ENCODE measurements around the gene RTN4RL2.
A peak's percentile ranks its signal among the peaks of the same experiment; 100 is the strongest.

The RTN4RL2 gene

GRCh38 chr11:57467508-57468157, 7.3 kb downstream of the RTN4RL2 start:
- no peak overlapping the region for H3K4me3 ChIP-seq (ENCODE audit: control insufficient read depth in 1 of 7, extremely low read depth in 1 of 7, insufficient read depth in 4 of 7, low read depth in 2 of 7, low read length in 6 of 7)
- ChIA-PET CTCF (interaction anchor here (1.0 to 2.3 kb wide), 3 partner anchors 9 to 59 kb away, joined by 5 to 7 read pairs (median 5); no protein-coding TSS in a partner anchor), POLR2A (no interaction called here)
- no peaks in the 10 kb centered on the region for H3K4me1 ChIP-seq (ENCODE audit: control extremely low read depth in 1 of 4, control insufficient read depth in 4 of 4, insufficient read depth in 4 of 4, low read length in 3 of 4)
- DNase-seq: no peak
- no peaks in the 10 kb centered on the region for H3K27me3 ChIP-seq (replicated peaks in 2 of 5; ENCODE audit: control insufficient read depth in 4 of 5, insufficient read depth in 5 of 5, low read length in 4 of 5)
- H3K27ac ChIP-seq (ENCODE audit: insufficient read depth in 1 of 2, low read depth in 1 of 2, low read length in 2 of 2, poor library complexity in 1 of 2, severe bottlenecking in 2 of 2): no peak overlapping the region
- H3K9me3 ChIP-seq (ENCODE audit: control extremely low read depth in 1 of 5, control insufficient read depth in 4 of 5, insufficient read depth in 2 of 5, low read depth in 1 of 5, low read length in 4 of 5): no peaks in the 10 kb centered on the region
- WGBS (ENCODE audit: insufficient coverage): 94% methylated on average over 22 of the region's 23 CpGs
- H3K36me3 ChIP-seq (ENCODE audit: control insufficient read depth in 4 of 4, insufficient read depth in 4 of 4, low read length in 3 of 4): no peaks in the 10 kb centered on the region

DNA sequence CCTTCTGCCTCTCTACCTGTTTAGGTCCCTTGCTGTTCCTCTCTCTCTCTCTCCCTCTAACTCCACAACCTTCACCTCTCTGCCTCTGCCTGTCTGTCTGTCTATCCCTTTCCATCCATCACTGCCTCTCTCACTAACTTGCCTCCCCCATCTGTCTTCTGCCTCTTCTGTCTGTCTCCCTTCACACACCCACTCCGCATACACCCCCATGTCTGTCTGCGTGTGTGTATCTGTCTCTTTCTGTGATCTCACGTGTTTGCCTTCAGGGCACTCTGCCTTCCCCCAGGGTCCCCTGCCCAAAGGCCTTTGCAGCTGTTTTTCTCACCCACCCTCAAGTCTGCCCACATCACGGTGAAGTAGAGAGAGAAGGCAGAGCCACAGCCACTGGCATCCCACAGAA, 7.9 kb downstream of the RTN4RL2 start:
- DNase-seq: no peak
- no peaks in the 10 kb centered on the region for H3K36me3 ChIP-seq (ENCODE audit: control insufficient read depth in 4 of 4, insufficient read depth in 4 of 4, low read length in 3 of 4)
- H3K9me3 ChIP-seq (ENCODE audit: control extremely low read depth in 1 of 5, control insufficient read depth in 4 of 5, insufficient read depth in 2 of 5, low read depth in 1 of 5, low read length in 4 of 5): no peaks in the 10 kb centered on the region
- POLR2A ChIA-PET: no interaction called here
- peaks cover 0 to 4% (median 1%) of the 10 kb centered on the region in 4 experiments for H3K4me1 ChIP-seq (ENCODE audit: control extremely low read depth in 1 of 4, control insufficient read depth in 4 of 4, insufficient read depth in 4 of 4, low read length in 3 of 4)
- CTCF ChIA-PET: interaction anchor here (1.2 to 2.3 kb wide), 2 partner anchors 10 to 58 kb away, joined by 5 to 7 read pairs; no protein-coding TSS in a partner anchor
- WGBS (ENCODE audit: insufficient coverage): 100% methylated on average over 4 of the region's 4 CpGs
- H3K27ac ChIP-seq (ENCODE audit: insufficient read depth in 1 of 2, low read depth in 1 of 2, low read length in 2 of 2, poor library complexity in 1 of 2, severe bottlenecking in 2 of 2): no peak overlapping the region
- no peak overlapping the region for H3K4me3 ChIP-seq (ENCODE audit: control insufficient read depth in 1 of 7, extremely low read depth in 1 of 7, insufficient read depth in 4 of 7, low read depth in 2 of 7, low read length in 6 of 7)
- no peaks in the 10 kb centered on the region for H3K27me3 ChIP-seq (replicated peaks in 2 of 5; ENCODE audit: control insufficient read depth in 4 of 5, insufficient read depth in 5 of 5, low read length in 4 of 5)

DNA sequence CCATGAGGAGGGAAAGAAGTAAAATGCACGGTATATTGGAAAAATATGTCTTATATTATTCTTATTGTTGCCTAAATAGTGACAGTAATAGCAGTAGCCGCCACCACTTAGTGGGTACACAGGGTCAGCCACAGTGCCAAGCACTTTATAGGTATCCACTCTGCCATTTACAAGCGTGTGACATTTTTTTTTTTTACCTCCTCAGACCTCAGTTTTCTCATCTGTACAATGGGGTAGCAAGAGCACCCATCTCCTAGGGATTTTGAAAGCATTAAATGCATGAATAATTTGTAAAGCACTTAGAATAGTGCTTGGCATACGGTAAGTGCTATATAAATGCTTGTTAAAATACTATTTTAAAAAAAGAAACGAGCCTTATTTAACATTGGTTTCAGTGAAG, 8.9 kb downstream of the RTN4RL2 start:
- no peak overlapping the region for H3K4me3 ChIP-seq (ENCODE audit: control insufficient read depth in 1 of 7, extremely low read depth in 1 of 7, insufficient read depth in 4 of 7, low read depth in 2 of 7, low read length in 6 of 7)
- ChIA-PET CTCF (interaction anchor here (1.0 to 2.3 kb wide), 2 partner anchors 8 to 11 kb away, joined by 3 to 7 read pairs; partner anchors contain the start of gene RTN4RL2), POLR2A (no interaction called here)
- DNase-seq: no peak
- no peaks in the 10 kb centered on the region for H3K27me3 ChIP-seq (replicated peaks in 2 of 5; ENCODE audit: control insufficient read depth in 4 of 5, insufficient read depth in 5 of 5, low read length in 4 of 5)
- no peaks in the 10 kb centered on the region for H3K36me3 ChIP-seq (ENCODE audit: control insufficient read depth in 4 of 4, insufficient read depth in 4 of 4, low read length in 3 of 4)
- H3K27ac ChIP-seq (ENCODE audit: insufficient read depth in 1 of 2, low read depth in 1 of 2, low read length in 2 of 2, poor library complexity in 1 of 2, severe bottlenecking in 2 of 2): no peak overlapping the region
- no peaks in the 10 kb centered on the region for H3K9me3 ChIP-seq (ENCODE audit: control extremely low read depth in 1 of 5, control insufficient read depth in 4 of 5, insufficient read depth in 2 of 5, low read depth in 1 of 5, low read length in 4 of 5)
- H3K4me1 ChIP-seq (ENCODE audit: control extremely low read depth in 1 of 4, control insufficient read depth in 4 of 4, insufficient read depth in 4 of 4, low read length in 3 of 4): peaks cover 0 to 14% (median 10%) of the 10 kb centered on the region in 4 experiments
- WGBS (ENCODE audit: insufficient coverage): 100% methylated on average over 1 of the region's 5 CpGs

DNA sequence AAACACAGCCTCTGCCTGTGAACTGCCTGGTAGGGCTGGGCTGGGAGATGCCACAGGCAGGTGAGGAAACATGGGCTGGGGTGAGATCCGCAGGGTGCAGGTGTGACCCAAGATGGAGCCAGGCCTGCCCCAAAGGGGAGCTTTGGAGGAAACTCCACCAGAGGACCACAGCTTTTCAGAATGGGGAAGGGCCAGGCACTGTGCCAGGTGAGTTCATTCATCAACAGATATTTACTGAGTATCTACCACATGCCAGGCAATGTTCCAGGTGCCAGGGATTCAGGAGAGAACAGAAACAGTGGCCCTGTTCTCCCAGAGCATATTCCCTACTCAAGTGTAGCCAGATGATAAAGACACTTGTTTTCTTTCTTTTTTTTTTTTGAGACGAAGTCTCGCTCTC, 11.2 kb downstream of the RTN4RL2 start:
- ChIA-PET CTCF (interaction anchor here (1.5 to 4.3 kb wide), 5 partner anchors 9 to 55 kb away, joined by 5 to 85 read pairs (median 9); partner anchors contain the start of gene RTN4RL2), POLR2A (no interaction called here)
- no peaks in the 10 kb centered on the region for H3K27me3 ChIP-seq (replicated peaks in 2 of 5; ENCODE audit: control insufficient read depth in 4 of 5, insufficient read depth in 5 of 5, low read length in 4 of 5)
- H3K4me1 ChIP-seq (ENCODE audit: control extremely low read depth in 1 of 4, control insufficient read depth in 4 of 4, insufficient read depth in 4 of 4, low read length in 3 of 4): peaks cover 7 to 36% (median 33%) of the 10 kb centered on the region in 4 experiments
- no CpG with 5 or more reads among the region's 3 CpGs for WGBS (ENCODE audit: insufficient coverage)
- H3K4me3 ChIP-seq (ENCODE audit: control insufficient read depth in 1 of 7, extremely low read depth in 1 of 7, insufficient read depth in 4 of 7, low read depth in 2 of 7, low read length in 6 of 7): no peak overlapping the region
- no peaks in the 10 kb centered on the region for H3K9me3 ChIP-seq (ENCODE audit: control extremely low read depth in 1 of 5, control insufficient read depth in 4 of 5, insufficient read depth in 2 of 5, low read depth in 1 of 5, low read length in 4 of 5)
- no peaks in the 10 kb centered on the region for H3K36me3 ChIP-seq (ENCODE audit: control insufficient read depth in 4 of 4, insufficient read depth in 4 of 4, low read length in 3 of 4)
- H3K27ac ChIP-seq (ENCODE audit: insufficient read depth in 1 of 2, low read depth in 1 of 2, low read length in 2 of 2, poor library complexity in 1 of 2, severe bottlenecking in 2 of 2): no peak overlapping the region
- no peak for DNase-seq

DNA sequence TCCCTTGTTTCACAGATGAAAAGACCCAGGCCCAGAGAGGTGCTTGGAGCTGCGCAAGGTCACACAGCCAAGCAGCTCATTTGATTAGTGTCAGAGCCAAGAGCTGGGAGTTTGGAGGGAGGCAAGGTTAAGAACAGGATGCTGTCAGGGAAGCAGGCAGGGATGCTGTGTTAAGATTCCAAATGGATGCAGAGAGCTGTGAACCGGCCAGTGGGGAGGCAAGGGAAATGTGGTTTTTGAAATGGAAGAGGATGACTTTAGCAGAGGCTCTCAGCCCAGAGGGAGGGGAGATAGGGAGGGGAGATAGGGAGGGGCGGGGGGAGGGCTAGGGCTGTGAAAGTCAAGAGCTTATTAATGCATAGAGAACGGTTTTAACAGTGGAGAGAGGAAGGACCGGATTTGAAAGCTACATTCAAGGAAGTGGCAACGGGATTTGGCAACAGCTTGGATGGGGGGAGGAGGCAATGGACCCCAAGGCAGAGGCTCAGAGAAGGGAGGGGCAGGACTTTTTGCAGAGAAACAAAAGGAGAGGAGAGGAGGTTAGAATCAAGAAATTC, 13.0 kb downstream of the RTN4RL2 start:
- H3K27ac ChIP-seq (ENCODE audit: insufficient read depth in 1 of 2, low read depth in 1 of 2, low read length in 2 of 2, poor library complexity in 1 of 2, severe bottlenecking in 2 of 2): no peak overlapping the region
- peak overlapping the region in 2 of 7 experiments; percentile 1 for H3K4me3 ChIP-seq (ENCODE audit: control insufficient read depth in 1 of 7, extremely low read depth in 1 of 7, insufficient read depth in 4 of 7, low read depth in 2 of 7, low read length in 6 of 7)
- H3K27me3 ChIP-seq (replicated peaks in 2 of 5; ENCODE audit: control insufficient read depth in 4 of 5, insufficient read depth in 5 of 5, low read length in 4 of 5): no peaks in the 10 kb centered on the region
- DNase-seq: peak in 2 of 3 donors; percentile 63 to 67
- H3K9me3 ChIP-seq (ENCODE audit: control extremely low read depth in 1 of 5, control insufficient read depth in 4 of 5, insufficient read depth in 2 of 5, low read depth in 1 of 5, low read length in 4 of 5): no peaks in the 10 kb centered on the region
- ChIA-PET POLR2A (interaction anchor here (1.0 kb wide), 1 partner anchor 15 kb away, joined by 4 read pairs; no protein-coding TSS in a partner anchor), CTCF (interaction anchor here (0.9 to 4.3 kb wide), 17 partner anchors 11 to 130 kb away, joined by 3 to 85 read pairs (median 4); partner anchors contain the start of genes RTN4RL2 and SLC43A1)
- 0% methylated on average over 3 of the region's 6 CpGs for WGBS (ENCODE audit: insufficient coverage)
- H3K4me1 ChIP-seq (ENCODE audit: control extremely low read depth in 1 of 4, control insufficient read depth in 4 of 4, insufficient read depth in 4 of 4, low read length in 3 of 4): peaks cover 7 to 43% (median 39%) of the 10 kb centered on the region in 4 experiments
- H3K36me3 ChIP-seq (ENCODE audit: control insufficient read depth in 4 of 4, insufficient read depth in 4 of 4, low read length in 3 of 4): no peaks in the 10 kb centered on the region

DNA sequence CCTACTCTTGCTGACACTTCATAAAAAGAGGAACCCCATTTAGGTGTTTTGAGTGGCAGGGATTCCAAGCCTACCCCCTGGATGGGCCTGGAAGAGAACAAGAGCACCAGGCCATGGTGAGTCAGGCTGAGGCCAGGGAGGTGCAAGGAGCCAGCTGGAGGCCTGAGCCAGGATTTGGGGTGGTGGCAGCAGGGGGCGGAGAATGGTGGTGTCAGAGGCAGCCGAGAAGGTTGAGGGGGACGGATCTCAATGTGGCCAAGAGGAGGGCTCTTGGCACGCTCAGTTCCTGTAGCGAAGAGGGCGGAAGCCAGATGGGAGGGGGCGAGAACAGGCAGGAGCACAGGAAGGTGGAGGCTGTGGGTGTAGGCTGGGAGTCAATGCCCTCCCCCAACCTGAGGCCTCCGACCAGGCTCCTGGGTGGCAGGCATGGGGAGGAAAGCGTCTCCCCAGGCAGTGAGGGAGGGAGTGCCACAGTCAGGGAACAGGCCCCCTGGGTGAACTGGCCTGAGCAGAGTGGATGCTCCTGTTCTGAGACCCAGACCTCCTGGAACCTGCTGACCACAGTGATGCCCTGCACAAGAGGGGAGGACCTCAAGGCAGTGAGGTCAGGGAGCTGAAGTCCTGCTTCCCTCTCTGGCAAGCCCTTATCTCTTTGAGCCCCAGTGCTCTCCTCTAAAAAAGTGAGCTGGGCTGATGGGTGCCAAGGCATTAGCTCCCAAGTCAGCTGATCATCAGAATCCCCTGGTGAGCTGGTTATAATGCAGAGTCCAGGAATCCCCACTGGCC, 13.9 kb downstream of the RTN4RL2 start:
- H3K27ac ChIP-seq (ENCODE audit: insufficient read depth in 1 of 2, low read depth in 1 of 2, low read length in 2 of 2, poor library complexity in 1 of 2, severe bottlenecking in 2 of 2): peak overlapping the region in 1 of 2 experiments; percentile 30
- no peaks in the 10 kb centered on the region for H3K27me3 ChIP-seq (replicated peaks in 2 of 5; ENCODE audit: control insufficient read depth in 4 of 5, insufficient read depth in 5 of 5, low read length in 4 of 5)
- peaks cover 7 to 44% (median 39%) of the 10 kb centered on the region in 4 experiments for H3K4me1 ChIP-seq (ENCODE audit: control extremely low read depth in 1 of 4, control insufficient read depth in 4 of 4, insufficient read depth in 4 of 4, low read length in 3 of 4)
- H3K4me3 ChIP-seq (ENCODE audit: control insufficient read depth in 1 of 7, extremely low read depth in 1 of 7, insufficient read depth in 4 of 7, low read depth in 2 of 7, low read length in 6 of 7): peak overlapping the region in 4 of 7 experiments; percentile 32 to 57 (median 50)
- CTCF ChIA-PET: interaction anchor here (0.8 to 4.3 kb wide), 10 partner anchors 8 to 125 kb away, joined by 3 to 85 read pairs (median 4); partner anchors contain the start of gene RTN4RL2
- no peaks in the 10 kb centered on the region for H3K36me3 ChIP-seq (ENCODE audit: control insufficient read depth in 4 of 4, insufficient read depth in 4 of 4, low read length in 3 of 4)
- peak; percentile 73 to 90 (median 89) for DNase-seq
- H3K9me3 ChIP-seq (ENCODE audit: control extremely low read depth in 1 of 5, control insufficient read depth in 4 of 5, insufficient read depth in 2 of 5, low read depth in 1 of 5, low read length in 4 of 5): no peaks in the 10 kb centered on the region
- POLR2A ChIA-PET: no interaction called here
- WGBS (ENCODE audit: insufficient coverage): 0% methylated on average over 9 of the region's 9 CpGs

Measured in common myeloid progenitor, CD34-positive (primary cell).